ENCODE measurements around the gene TRIM5.
A peak's percentile ranks its signal among the peaks of the same experiment; 100 is the strongest.
"Not testable (repeated sequence)": the region's sequence is repeated elsewhere in the genome, so short reads cannot be mapped to it uniquely, and the experiment has no call there.

The TRIM5 gene

DNA sequence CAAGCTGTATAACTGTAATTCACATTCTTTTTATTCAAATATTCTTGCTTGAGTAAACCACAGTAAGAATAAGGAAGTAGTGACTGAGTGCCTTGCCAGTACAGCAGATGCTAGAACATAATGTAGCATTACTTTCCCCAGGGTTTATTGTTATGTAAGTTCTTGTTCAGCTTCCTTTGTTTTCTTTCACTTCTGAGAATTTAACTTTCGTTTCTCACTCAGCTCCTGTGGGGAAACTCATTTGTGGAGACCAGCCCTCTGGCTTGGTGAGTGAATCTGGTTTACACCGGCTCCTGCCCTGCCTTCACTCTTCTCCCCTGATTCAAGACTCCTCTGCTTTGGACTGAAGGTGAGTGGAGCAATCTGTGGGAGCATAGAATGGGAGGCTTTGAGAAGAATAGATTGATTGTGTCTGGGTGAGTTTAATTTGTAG lies 4.7 kb upstream of the TRIM5 start, which contains the start of gene TRIM22:
TRIM22 (plus strand) TSS at position 240 of the 433 bp plus-strand sequence. CDS start 6,443 bp downstream, outside the sequence.
- peak; percentile 77 for DNase-seq

DNA sequence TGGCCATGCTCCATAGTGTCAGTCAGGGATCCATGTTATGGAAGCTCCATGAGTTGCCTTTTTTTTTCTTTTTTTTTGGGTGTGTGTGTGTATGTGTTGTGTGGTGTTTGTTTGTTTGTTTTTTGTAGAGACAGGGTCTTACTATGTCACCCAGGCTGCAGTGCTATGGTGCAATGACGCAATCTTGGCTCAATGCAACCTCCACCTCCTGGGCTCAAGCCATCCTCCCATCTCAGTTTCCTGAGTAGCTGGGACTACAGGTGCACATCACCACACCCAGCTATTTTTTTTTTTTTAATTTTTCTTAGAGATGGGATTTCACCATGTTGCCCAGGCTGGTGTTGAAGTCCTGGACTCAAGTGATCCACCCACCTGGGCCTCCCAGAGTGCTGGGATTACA lies 3.6 kb upstream of the TRIM5 start:
- DNase-seq, result no peak

DNA sequence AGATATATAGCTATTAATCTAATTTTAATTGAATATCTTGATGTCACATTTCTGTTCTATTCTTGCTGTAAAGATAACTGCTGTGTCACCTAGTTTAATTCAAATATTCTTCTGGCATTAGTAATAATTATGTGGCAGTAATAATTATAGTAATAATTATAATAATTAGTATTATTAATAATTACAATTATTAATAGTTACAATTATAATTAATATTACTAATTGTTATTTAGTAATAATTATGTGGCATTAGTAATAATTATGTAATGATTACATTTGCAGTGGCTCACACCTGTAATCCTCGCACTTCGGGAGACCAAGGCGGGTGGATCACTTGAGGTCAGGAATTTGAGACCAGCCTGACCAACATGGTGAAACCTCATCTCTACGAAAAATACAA lies 1.6 kb upstream of the TRIM5 start:
- no peak for DNase-seq

DNA sequence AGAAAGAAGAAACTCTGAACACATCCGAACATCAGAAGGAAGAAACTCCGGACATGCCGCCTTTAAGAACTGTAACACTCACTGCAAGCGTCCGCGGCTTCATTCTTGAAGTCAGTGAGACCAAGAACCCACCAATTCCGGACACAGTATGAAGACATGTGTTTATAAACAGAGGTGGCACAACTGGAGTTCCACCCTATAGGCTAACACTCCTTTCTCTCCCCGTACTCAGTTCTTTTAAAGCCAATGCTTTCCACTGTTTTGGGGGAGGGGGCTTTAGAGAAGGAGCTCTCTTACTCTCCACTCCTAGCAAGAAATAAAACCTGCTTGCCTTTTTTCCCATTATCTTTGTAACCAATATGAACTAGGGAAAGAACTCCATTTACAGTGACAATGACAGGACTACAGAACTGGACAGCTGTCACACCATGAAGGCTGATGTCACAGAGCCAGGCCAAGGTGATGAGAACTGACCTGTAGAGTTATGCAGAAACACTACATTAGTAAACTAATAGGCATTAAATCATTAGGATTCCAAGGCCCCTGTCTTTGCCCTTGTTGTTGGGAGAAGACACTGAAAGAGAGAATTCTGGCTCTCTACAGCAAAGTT lies 733 bp downstream of the TRIM5 start:
- no peak for DNase-seq

DNA sequence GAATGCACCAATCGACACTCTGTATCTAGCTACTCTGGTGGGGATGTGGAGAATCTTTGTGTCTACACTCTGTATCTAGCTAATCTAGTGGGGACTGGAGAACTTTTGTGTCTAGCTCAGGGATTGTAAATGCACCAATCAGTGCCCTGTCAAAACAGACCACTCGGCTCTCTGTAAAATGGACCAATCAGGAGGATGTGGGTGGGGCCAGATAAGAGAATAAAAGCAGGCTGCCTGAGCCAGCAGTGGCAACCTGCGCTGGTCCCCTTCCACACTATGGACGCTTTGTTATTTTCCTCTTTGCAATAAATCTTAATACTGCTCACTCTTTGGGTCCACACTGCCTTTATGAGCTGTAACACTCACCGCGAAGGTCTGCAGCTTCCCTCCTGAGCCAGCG lies 1.3 kb downstream of the TRIM5 start:
- DNase-seq, result not testable (repeated sequence)

DNA sequence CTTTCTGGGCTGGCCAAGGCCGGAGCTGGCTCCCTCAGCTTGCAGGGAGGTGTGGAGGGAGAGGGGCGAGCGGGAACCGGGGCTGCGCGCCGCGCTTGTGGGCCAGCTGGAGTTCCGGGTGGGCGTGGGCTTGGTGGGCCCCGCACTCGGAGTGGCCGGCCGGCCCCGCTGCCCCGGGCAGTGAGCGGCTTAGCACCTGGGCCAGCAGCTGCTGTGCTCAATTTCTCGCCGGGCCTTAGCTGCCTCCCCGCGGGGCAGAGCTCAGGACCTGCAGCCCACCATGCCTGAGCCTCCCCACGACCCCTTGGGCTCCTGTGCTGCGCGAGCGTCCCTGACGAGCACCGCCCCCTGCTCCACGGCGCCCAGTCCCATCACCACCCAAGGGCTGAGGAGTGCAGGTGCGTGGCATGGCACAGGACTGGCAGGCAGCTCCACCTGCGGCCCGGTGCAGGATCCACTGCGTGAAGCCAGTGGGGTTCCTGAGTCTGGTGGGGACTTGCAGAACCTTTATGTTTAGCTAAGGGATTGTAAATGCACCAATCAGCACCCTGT lies 1.9 kb downstream of the TRIM5 start:
- DNase-seq, result not testable (repeated sequence)

DNA sequence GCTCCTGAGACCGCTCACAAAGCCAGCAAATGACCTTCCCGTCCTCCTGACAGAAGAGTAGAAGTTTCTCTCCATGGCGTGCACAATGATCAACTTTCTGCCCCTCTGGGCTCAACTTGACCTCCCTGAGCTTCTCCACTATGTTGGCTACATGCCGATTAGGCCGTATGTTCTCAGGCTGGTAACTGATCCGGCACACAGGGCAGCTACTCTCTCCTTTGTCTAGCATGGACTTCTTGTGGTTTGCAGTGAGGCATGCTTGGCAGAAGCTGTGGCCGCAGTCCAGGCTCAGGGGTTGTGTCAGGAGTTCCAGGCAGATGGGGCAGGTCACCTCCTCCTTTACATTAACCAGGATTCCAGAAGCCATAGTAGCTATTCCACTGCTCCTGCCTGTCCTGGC lies 5.1 kb downstream of the TRIM5 start:
- DNase-seq, result no peak

DNA sequence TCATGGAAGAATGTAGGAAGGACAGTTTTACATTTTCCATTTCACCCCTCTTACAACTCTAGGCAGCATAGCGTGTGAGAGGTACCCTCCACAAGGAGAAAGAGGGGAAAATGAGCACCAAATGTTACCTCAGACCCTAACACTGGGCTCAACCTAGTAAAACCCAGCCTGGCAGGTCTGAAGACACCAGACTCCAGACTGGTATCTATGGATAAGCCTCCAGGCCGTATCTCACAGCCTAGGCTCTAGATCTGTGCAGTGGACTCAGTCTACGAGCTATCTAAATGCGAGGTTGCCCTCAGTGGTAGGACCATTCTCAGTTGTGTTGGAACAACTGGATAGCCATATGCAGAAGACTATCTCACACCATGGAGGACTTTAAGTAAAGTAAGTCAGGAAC lies 10.5 kb downstream of the TRIM5 start:
- DNase-seq, result no peak

DNA sequence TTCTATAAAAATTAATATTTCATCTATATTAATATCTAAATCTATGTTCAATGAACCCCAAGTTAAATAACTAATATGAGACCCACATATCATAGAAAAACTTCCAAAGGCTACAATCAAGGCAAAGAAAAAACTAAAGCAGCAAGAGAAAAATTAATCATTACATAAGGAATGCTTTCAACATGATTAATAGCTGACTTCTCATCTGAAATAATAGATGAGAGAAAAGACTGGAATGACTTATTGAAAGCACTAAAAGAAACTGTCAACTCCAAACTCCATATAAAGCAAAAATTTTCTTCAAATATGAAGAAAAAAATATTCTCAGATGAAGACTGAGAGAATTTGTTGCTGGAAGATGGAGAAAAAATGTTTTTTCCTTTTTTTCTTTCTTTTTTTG lies 13.0 kb downstream of the TRIM5 start:
- peak; percentile 13 for DNase-seq

DNA sequence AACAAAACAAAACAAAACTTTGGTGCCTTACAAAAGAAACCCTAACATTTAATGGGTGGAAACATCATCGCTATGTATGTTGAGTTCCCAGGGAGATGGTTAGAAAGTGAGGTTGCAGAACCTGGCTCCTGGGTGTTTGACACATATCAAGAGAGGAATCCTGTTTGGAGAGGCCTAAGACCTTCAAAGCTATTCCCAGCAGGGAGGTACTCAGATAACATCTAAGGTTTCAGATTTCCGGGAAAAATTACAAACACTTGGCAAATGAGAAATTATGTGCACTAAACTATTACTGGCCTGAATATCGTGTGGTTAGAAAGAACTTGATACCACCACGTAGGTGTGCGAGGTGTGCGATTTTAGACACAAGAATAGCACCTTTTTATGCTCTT lies 18.5 kb downstream of the TRIM5 start:
- DNase-seq, result no peak

DNA sequence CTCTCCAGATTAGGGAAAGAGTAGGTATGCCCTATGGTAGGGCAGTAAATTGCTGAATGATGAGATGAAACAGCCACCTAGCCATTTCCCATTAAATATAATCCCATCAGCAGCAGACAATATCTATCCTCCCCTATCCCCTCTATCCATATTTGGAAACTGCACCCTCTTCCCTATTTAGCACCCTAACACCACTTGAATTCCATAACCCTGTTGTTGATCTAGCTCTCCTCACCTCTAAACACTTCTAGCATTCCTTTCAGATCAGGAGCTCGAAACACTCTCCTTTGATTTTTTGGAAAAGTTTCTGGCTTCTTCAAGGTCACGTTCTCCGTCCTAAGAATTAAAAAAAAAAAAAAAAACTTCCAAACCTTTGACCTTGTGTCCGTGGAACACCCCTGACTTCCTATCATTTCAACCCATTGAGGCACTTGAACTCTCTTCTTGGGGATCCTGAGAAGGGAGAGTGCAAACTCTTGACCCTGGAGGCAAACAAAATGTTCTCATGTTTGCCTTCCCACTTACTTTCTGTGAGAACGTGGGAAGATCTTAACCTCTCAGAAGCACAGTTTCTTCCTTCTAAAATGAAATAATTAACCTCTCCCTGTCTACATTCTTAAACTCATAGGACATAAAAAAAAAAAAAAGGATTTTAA lies 19.0 kb downstream of the TRIM5 start:
- no peak for DNase-seq

DNA sequence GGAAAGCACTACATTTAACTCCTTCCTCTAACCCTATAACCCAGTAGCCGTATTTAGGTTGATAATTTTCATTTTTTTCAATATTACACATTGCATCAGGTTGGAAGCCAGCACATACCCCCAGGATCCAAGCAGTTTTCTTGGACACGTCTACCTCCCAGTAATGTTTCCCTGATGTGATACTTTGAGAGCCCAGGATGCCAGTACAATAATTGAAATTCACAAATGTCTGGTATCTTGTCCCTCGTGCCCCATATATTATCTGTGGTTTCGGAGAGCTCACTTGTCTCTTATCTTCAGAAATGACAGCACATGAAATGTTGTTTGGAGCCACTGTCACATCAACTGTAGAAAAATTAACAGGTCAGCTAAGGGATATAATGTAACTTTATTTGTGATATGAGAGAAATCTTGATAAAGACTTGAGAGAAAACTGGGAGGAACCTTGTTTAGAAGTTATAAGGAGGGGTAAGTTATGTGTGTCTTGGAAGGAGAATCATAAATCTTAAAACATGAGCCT lies 19.8 kb downstream of the TRIM5 start:
- no peak for DNase-seq

DNA sequence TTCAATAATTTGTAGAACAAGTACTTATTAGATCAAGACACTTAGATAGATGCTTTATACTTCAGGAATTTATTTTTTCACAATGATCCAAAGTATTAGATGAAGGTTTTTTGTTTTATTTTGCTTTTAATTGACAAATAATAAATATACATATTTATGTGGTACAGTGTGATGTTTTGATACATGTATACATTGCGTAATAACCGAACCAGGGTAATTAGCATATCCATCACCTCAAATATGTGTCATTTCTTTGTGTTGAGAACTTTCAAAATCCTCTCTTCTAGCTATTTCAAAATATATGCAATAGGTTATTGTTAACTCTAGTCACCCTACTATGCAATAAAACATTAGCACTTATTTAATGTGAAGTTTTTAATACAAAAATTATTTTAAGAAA lies 21.4 kb downstream of the TRIM5 start:
- DNase-seq, result no peak

DNA sequence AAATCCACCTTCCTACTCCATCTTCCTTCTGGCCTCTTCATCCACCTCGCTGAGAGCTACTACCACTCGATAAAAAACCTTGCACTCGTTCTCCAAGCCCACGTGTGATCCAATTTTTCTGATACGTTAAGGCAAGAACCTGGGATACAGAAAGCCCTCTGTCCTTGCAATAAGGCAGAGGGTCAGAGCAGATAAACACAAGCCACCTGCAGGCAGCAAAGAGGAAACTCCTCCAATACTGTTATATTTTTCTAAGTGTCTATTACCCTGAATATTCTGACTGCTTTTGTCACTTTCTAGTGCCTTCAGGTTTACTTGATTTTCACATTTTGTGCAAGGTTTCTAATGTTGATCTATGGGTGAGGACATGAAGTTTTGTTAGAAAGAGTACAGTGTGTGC lies 26.6 kb downstream of the TRIM5 start:
- no peak for DNase-seq

DNA sequence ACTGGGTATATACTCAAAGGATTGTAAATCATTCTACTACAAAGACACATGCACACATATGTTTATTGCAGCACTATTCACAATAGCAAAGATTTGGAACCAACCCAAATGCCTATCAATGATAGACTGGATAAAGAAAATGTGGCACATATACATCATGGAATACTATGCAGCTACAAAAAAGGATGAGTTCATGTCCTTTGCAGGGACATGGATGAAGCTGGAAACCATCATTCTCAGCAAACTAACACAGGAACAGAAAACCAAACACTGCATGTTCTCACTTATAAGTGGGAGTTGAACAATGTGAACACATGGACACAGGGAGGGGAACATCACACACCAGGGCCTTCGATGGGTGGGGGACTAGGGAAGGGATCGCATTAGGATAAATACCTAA lies 27.9 kb downstream of the TRIM5 start:
- DNase-seq, result not testable (repeated sequence)

DNA sequence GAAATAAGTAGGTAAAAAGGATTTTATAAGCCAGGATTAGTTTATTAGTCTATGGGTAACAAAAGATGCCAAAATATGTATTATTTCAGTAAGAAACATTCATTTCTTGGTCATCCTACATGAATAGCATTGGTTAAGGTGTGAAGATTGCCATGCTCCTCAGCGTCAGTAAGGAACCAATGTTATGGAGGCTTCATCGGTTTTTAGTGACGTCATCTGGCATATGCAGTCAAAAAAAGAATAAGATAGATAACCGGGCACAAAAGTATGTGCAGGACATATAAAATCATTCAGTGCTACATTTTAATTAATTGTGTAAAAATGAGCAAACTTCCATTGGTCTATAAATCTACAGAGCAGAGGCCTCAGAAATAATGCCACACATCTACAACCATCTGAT lies 29.4 kb downstream of the TRIM5 start:
- DNase-seq, result no peak

DNA sequence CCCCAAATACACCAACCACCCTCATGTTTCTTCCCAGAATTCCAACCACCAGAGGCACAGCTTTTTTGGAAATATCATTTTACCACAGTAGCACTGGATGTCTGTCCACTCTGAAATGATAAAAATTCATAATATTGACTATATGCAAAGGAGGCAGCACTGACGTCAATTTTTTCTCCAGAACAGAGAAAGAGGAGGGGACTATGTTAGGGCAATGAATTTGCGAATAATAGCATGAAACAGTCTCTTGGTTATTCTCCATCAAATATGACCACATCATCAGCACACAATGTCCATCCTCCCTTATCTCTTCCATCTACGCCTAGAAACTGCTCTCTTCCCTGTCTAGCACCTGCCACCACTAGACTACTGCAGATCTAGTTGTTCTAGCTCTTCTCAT lies 38.7 kb downstream of the TRIM5 start:
- DNase-seq, result no peak

DNA sequence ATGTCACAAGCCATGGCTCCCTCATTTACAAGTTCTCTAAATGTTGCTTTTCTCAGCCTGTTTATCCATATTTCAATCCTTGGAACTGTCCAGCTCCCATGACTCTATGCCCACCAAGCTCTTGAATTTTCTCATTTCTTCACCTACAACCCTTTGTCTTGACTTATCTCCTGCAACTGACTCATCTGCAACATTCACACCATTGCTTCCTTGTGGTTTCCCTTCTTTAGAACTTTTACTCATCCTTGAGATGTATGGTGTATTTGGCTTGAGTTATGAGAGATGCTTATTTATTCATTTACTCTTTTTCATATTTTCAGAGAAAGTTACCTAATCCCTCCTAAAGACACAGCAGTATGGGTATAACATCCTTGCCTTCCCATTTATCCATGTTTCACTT lies 41.3 kb downstream of the TRIM5 start:
- DNase-seq, result no peak

DNA sequence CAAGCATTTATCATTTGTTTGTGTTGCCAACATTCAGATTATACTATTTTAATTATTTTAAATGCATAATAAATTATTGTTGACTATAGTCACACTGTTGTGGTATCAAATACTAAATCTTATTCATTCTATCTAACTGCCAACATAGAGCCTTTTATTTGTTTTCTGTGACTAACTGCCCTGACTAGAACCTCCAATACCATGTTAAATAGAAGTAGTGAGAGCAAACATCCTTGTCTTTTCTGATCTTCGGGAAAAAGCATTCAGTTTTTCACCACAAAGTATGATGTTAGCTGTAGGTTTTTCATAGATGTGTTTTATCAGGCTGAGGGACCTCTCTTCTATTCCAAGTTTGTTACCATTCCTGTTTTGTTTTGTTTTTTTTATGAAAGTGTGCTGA lies 44.9 kb downstream of the TRIM5 start:
- no peak for DNase-seq

DNA sequence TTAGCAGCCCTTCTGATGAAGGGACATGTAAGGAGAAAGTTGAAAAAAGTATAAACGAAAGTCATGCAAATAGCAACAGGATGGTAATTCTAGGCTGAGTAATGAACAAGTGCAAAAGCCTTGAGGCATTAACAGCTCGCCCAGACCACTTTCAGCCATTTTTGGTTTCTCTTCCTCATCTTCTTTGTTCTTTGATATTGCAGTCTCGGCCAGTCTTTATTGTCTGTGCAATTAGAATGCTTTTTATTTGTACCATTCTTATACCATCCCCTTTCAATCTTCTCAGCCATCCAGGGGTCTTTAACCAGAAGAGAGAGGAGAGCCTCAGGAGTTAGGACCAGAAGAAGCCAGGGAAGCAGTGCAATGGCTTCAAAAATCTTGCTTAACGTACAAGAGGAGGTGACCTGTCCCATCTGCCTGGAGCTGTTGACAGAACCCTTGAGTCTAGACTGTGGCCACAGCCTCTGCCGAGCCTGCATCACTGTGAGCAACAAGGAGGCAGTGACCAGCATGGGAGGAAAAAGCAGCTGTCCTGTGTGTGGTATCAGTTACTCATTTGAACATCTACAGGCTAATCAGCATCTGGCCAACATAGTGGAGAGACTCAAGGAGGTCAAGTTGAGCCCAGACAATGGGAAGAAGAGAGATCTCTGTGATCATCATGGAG lies 52.8 kb downstream of the TRIM5 start:
- no peak for DNase-seq

DNA sequence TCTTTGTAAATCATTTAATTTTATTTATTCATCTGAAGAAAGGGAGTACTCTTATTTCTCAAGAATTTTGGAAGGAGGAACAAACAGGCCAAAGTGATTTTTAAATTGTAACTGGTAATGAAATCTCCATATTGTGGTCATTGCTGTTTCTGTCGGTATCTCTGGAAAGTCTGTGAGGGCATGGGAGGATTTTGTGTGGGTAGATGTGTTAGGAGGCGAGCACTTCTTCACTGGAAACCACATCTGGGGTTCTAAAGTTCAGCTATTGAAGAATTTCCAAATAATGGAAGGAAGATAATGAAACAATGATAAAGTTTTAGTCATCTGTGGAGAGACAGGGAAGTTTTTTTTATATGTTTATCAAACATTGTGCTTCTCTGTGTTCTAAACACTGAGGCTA lies 53.5 kb downstream of the TRIM5 start:
- DNase-seq, result no peak

DNA sequence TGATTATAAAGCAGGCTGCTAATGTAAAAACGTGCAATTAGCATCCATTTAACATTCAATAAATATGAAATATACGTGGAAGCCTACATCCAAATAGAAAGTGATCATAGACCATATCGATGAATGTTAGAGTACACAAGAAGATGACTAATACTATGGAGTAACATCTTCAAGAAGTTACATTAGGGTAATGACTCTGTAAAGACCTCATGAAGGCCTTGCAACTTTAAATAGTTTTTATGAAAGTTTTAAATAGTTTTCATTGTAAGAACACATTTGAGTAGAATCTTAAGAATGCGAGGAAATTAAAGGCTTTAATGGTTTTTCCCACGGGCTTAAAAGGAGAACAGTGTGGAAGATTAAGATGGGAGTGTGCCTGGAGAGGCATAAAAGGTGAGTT lies 58.7 kb downstream of the TRIM5 start:
- DNase-seq, result peak; percentile 55

DNA sequence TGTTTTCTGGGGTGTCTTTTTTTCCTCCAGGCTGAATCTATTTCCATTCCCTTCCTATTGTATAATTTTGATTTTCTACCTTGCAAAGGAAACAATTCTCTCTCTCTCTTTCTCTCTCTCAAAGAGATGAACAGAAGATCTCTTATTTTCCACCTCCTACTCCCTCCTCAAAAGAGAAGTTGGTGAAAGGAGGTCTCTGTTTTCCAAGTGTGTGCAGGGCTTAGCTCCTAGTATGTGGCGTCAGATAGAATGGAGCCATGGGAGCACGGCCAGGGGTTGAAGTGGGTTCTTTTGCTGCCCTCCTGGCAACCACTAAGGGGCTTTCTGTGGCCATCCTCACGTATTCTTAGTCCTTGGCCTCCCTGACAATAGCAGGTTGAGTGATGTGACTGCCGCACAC lies 59.6 kb downstream of the TRIM5 start:
- DNase-seq, result no peak
